K562 (cell line): Measurements from ENCODE around the gene TRAPPC8. TPM values are rescaled to one million over a fixed set of nuclear protein-coding genes. Genes with fewer than 3 reads are reported as not detected.

Source experiments
- XRCC5 ChIP-seq: fragments of 200-400 bp; formaldehyde crosslinking; IDR thresholded peaks from 2 replicates; pipeline ENCODE4 v1.6.1; 2017; ENCODE audit warnings: low read depth, mild to moderate bottlenecking, low read length
- polyA plus RNA-seq, 8 experiments: library from polyadenylated mRNA; depleted of rRNA in 4 of 8; stranded (reverse) in 5 of 8; unstranded in 3 of 8; fragments of >200 nt; fragmentation: Nextera tagmentation in 2 of 8; fragmentation: Illumina TruSeq in 1 of 8; extraction: Ambion mirVana in 2 of 8; extraction: Trizol in 1 of 8; gene quantifications; 2 replicates each; pipeline versions ENCODE4 v1.2.1 to v1.2.3, GENCODE V29; 2011 to 2014; ENCODE audit warnings: inconsistent platforms in 1 of 8, missing spikeins in 1 of 8
- total RNA-seq, 7 experiments: library from RNA; depleted of rRNA in 6 of 7; stranded (reverse); fragments of >200 nt in 6 of 7; fragmentation: Illumina TruSeq in 2 of 7; extraction: Trizol in 2 of 7; gene quantifications; 2 replicates each; pipeline versions ENCODE4 v1.2.1 to v1.2.3, GENCODE V29; 2011 to 2021; ENCODE audit warnings: low replicate concordance in 1 of 7
- TF ChIP-seq, protein P1 (sequence below): fragments of 200-600 bp; sonication (generic); IDR thresholded peaks from one replicate; pipeline ENCODE4 v1.6.1; 2012; ENCODE audit warnings: mild to moderate bottlenecking, low read depth, low read length, inconsistent platforms

The TRAPPC8 gene
- total and polyA plus RNA-seq, 9 of the 15 experiments (the other 6 are each of a cell fraction or from before 2014, with no cell fraction given), result 20.1 to 111 (median 35.6) TPM

DNA sequence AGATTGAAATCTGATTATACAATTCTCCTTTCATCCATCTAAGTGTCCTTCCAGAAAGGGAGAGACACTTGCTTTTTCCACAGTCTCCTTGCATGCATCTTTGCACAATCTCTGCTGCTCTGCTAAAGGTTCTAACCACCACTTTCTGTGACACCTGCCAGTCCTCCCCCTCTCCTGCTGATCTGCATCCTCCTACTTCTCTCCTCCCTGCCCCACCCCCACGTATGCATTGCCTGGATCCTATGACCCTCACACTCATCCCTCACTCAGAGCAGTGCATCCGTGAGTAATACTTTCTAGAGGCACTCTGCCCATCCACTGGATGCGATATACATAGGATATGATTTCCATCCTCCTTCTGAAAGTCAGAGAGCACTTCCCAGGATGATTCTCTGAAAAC, 27.7 kb upstream of the TRAPPC8 start (continued):
- TF ChIP-seq, protein P1, sequence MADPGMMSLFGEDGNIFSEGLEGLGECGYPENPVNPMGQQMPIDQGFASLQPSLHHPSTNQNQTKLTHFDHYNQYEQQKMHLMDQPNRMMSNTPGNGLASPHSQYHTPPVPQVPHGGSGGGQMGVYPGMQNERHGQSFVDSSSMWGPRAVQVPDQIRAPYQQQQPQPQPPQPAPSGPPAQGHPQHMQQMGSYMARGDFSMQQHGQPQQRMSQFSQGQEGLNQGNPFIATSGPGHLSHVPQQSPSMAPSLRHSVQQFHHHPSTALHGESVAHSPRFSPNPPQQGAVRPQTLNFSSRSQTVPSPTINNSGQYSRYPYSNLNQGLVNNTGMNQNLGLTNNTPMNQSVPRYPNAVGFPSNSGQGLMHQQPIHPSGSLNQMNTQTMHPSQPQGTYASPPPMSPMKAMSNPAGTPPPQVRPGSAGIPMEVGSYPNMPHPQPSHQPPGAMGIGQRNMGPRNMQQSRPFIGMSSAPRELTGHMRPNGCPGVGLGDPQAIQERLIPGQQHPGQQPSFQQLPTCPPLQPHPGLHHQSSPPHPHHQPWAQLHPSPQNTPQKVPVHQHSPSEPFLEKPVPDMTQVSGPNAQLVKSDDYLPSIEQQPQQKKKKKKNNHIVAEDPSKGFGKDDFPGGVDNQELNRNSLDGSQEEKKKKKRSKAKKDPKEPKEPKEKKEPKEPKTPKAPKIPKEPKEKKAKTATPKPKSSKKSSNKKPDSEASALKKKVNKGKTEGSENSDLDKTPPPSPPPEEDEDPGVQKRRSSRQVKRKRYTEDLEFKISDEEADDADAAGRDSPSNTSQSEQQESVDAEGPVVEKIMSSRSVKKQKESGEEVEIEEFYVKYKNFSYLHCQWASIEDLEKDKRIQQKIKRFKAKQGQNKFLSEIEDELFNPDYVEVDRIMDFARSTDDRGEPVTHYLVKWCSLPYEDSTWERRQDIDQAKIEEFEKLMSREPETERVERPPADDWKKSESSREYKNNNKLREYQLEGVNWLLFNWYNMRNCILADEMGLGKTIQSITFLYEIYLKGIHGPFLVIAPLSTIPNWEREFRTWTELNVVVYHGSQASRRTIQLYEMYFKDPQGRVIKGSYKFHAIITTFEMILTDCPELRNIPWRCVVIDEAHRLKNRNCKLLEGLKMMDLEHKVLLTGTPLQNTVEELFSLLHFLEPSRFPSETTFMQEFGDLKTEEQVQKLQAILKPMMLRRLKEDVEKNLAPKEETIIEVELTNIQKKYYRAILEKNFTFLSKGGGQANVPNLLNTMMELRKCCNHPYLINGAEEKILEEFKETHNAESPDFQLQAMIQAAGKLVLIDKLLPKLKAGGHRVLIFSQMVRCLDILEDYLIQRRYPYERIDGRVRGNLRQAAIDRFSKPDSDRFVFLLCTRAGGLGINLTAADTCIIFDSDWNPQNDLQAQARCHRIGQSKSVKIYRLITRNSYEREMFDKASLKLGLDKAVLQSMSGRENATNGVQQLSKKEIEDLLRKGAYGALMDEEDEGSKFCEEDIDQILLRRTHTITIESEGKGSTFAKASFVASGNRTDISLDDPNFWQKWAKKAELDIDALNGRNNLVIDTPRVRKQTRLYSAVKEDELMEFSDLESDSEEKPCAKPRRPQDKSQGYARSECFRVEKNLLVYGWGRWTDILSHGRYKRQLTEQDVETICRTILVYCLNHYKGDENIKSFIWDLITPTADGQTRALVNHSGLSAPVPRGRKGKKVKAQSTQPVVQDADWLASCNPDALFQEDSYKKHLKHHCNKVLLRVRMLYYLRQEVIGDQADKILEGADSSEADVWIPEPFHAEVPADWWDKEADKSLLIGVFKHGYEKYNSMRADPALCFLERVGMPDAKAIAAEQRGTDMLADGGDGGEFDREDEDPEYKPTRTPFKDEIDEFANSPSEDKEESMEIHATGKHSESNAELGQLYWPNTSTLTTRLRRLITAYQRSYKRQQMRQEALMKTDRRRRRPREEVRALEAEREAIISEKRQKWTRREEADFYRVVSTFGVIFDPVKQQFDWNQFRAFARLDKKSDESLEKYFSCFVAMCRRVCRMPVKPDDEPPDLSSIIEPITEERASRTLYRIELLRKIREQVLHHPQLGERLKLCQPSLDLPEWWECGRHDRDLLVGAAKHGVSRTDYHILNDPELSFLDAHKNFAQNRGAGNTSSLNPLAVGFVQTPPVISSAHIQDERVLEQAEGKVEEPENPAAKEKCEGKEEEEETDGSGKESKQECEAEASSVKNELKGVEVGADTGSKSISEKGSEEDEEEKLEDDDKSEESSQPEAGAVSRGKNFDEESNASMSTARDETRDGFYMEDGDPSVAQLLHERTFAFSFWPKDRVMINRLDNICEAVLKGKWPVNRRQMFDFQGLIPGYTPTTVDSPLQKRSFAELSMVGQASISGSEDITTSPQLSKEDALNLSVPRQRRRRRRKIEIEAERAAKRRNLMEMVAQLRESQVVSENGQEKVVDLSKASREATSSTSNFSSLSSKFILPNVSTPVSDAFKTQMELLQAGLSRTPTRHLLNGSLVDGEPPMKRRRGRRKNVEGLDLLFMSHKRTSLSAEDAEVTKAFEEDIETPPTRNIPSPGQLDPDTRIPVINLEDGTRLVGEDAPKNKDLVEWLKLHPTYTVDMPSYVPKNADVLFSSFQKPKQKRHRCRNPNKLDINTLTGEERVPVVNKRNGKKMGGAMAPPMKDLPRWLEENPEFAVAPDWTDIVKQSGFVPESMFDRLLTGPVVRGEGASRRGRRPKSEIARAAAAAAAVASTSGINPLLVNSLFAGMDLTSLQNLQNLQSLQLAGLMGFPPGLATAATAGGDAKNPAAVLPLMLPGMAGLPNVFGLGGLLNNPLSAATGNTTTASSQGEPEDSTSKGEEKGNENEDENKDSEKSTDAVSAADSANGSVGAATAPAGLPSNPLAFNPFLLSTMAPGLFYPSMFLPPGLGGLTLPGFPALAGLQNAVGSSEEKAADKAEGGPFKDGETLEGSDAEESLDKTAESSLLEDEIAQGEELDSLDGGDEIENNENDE, result no peak
- TF ChIP-seq XRCC5, result no peak
